ENCODE measurements around the gene TTL. TPM values are rescaled to one million over a fixed set of nuclear protein-coding genes. Genes with fewer than 3 reads are reported as not detected.

The TTL gene
- total RNA-seq, 1 experiment from 2014 or later: 31.8 TPM

GRCh38 chr2:112449854-112450253, 32.1 kb upstream of the TTL start:
- intact Hi-C loops (cut with micrococcal nuclease; ENCODE audit: unreplicated experiment): no loop called here
- Mint-ChIP-seq H3K36me3 (ENCODE audit: insufficient read depth, unreplicated experiment) (no peaks in the 10 kb centered on the region), H3K4me3 (ENCODE audit: low read depth, unreplicated experiment) (no peak overlapping the region), H3K9me3 (ENCODE audit: low read depth, unreplicated experiment) (no peaks in the 10 kb centered on the region), H3K4me1 (ENCODE audit: low read depth, unreplicated experiment) (no peaks in the 10 kb centered on the region), H3K27ac (ENCODE audit: unreplicated experiment) (no peak overlapping the region), H3K27me3 (ENCODE audit: unreplicated experiment) (peaks cover 8% of the 10 kb centered on the region)
- no peak for DNase-seq
- no TSS peak for BruUV-seq (replicated peaks)
- CTCF ChIA-PET: no interaction called here
- no peak for TF ChIP-seq CTCF (IDR thresholded peaks at IDR 0.05; ENCODE audit: unreplicated experiment)

- Mint-ChIP-seq H3K4me3 (ENCODE audit: low read depth, unreplicated experiment) (no peak overlapping the region), H3K36me3 (ENCODE audit: insufficient read depth, unreplicated experiment) (no peaks in the 10 kb centered on the region), H3K4me1 (ENCODE audit: low read depth, unreplicated experiment) (no peaks in the 10 kb centered on the region), H3K9me3 (ENCODE audit: low read depth, unreplicated experiment) (no peaks in the 10 kb centered on the region), H3K27me3 (ENCODE audit: unreplicated experiment) (peaks cover 20% of the 10 kb centered on the region), H3K27ac (ENCODE audit: unreplicated experiment) (no peak overlapping the region)
- DNase-seq: no peak
- BruUV-seq (replicated peaks): no TSS peak
- TF ChIP-seq CTCF (IDR thresholded peaks at IDR 0.05; ENCODE audit: unreplicated experiment): no peak
- CTCF ChIA-PET: interaction anchor here (1.3 kb wide), 1 partner anchor 29 kb away, joined by 3 read pairs; no protein-coding TSS in a partner anchor
- intact Hi-C loops (cut with micrococcal nuclease; ENCODE audit: unreplicated experiment): no loop called here
Observed at GRCh38 chr2:112451317-112451716, 30.6 kb upstream of the TTL start.

- BruUV-seq (replicated peaks): no TSS peak
- intact Hi-C loops (cut with micrococcal nuclease; ENCODE audit: unreplicated experiment): no loop called here
- no peaks in the 10 kb centered on the region for H3K36me3 Mint-ChIP-seq (ENCODE audit: insufficient read depth, unreplicated experiment)
- H3K4me3 Mint-ChIP-seq (ENCODE audit: low read depth, unreplicated experiment): no peak overlapping the region
- no peak for DNase-seq
- TF ChIP-seq CTCF (IDR thresholded peaks at IDR 0.05; ENCODE audit: unreplicated experiment): no peak
- H3K9me3 Mint-ChIP-seq (ENCODE audit: low read depth, unreplicated experiment): no peaks in the 10 kb centered on the region
- CTCF ChIA-PET: no interaction called here
- H3K4me1 Mint-ChIP-seq (ENCODE audit: low read depth, unreplicated experiment): no peaks in the 10 kb centered on the region
- no peak overlapping the region for H3K27ac Mint-ChIP-seq (ENCODE audit: unreplicated experiment)
- peaks cover 52% of the 10 kb centered on the region for H3K27me3 Mint-ChIP-seq (ENCODE audit: unreplicated experiment)
Observed at GRCh38 chr2:112454586-112454985, 27.4 kb upstream of the TTL start.

- intact Hi-C loops (cut with micrococcal nuclease; ENCODE audit: unreplicated experiment): no loop called here
- Mint-ChIP-seq H3K4me1 (ENCODE audit: low read depth, unreplicated experiment) (no peaks in the 10 kb centered on the region), H3K27me3 (ENCODE audit: unreplicated experiment) (peaks cover 75% of the 10 kb centered on the region), H3K36me3 (ENCODE audit: insufficient read depth, unreplicated experiment) (no peaks in the 10 kb centered on the region), H3K4me3 (ENCODE audit: low read depth, unreplicated experiment) (no peak overlapping the region), H3K9me3 (ENCODE audit: low read depth, unreplicated experiment) (no peaks in the 10 kb centered on the region), H3K27ac (ENCODE audit: unreplicated experiment) (no peak overlapping the region)
- DNase-seq: no peak
- CTCF ChIA-PET: no interaction called here
- BruUV-seq (replicated peaks): no TSS peak
- no peak for TF ChIP-seq CTCF (IDR thresholded peaks at IDR 0.05; ENCODE audit: unreplicated experiment)
Observed at GRCh38 chr2:112459372-112459771, 22.6 kb upstream of the TTL start.
